A549 (cell line): Measurements from ENCODE around the gene PNPLA7.

ENCODE experiments used
- BHLHE40 ChIP-seq: IDR thresholded peaks from 2 replicates; pipeline ENCODE4 v1.6.1; 2012; ENCODE audit warnings: low read depth, low read length, inconsistent platforms
- HMGXB4 ChIP-seq: fragments of 250-450 bp; sonication (Bioruptor Pico); IDR thresholded peaks from 2 replicates; pipeline ENCODE4 v1.5.0; 2021; ENCODE audit warnings: mild to moderate bottlenecking, moderate library complexity, borderline replicate concordance
- JUN ChIP-seq, 2 experiments: fragments of >200 bp; sonication (Bioruptor Twin); formaldehyde crosslinking; IDR thresholded peaks; 2 replicates in 1 of 2; 3 replicates in 1 of 2; pipeline ENCODE4 v1.6.1; 2016 to 2017
- ZFP36 ChIP-seq: fragments of 450-650 bp; IDR thresholded peaks from 2 replicates; pipeline ENCODE4 v1.6.1; 2014; ENCODE audit warnings: borderline replicate concordance; ENCODE audit not compliant: partially characterized antibody
- TF ChIP-seq, protein P1 (sequence below): fragments of >200 bp; sonication (Bioruptor Twin); formaldehyde crosslinking; IDR thresholded peaks from 3 replicates; pipeline ENCODE4 v1.5.1; 2016

GRCh38 chr9:137463931-137464290 lies 86.3 kb downstream of the PNPLA7 start:
- TF ChIP-seq ZFP36 (no peak), HMGXB4 (CRISPR knock-in tag) (no peak), JUN (IDR thresholded peaks at IDR 0.05) (no peak), BHLHE40 (no peak)
- TF ChIP-seq, protein P1, sequence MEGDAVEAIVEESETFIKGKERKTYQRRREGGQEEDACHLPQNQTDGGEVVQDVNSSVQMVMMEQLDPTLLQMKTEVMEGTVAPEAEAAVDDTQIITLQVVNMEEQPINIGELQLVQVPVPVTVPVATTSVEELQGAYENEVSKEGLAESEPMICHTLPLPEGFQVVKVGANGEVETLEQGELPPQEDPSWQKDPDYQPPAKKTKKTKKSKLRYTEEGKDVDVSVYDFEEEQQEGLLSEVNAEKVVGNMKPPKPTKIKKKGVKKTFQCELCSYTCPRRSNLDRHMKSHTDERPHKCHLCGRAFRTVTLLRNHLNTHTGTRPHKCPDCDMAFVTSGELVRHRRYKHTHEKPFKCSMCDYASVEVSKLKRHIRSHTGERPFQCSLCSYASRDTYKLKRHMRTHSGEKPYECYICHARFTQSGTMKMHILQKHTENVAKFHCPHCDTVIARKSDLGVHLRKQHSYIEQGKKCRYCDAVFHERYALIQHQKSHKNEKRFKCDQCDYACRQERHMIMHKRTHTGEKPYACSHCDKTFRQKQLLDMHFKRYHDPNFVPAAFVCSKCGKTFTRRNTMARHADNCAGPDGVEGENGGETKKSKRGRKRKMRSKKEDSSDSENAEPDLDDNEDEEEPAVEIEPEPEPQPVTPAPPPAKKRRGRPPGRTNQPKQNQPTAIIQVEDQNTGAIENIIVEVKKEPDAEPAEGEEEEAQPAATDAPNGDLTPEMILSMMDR = no peak
